ENCODE data around the gene KRT33A.

- no peak for TF ChIP-seq POLR2A (IDR thresholded peaks at IDR 0.05)
- no peak for TF ChIP-seq CTCF (IDR thresholded peaks at IDR 0.05)
- no peak for TF ChIP-seq EP300 (IDR thresholded peaks at IDR 0.05)
Measured at GRCh38 chr17:41298458-41299135, 52.0 kb downstream of the KRT33A start.
